Right lobe of liver (tissue), 6 donors: ENCODE data around the gene PIK3C2G. TPM values are rescaled to one million over a fixed set of nuclear protein-coding genes. Genes with fewer than 3 reads are reported as not detected.

Experiments used
- ATAC-seq, 4 donors: fragments of 200-7000 bp; cut with Tn5 transposase; one replicate each; pipeline ENCODE4 v1.9.1; 2020; ENCODE audit warnings: mild to moderate bottlenecking in 4 of 4, moderate library complexity in 4 of 4
- DNase-seq, 3 donors: peaks; one replicate each; pipeline ENCODE4 v3.0.0-alpha.2; 2020
- H3K27ac ChIP-seq, 3 donors: fragments of 200-600 bp; one replicate each; pipeline ENCODE4 v1.8.0; 2022
- H3K27me3 ChIP-seq, 2 donors: fragments of 200-600 bp; one replicate each; pipeline ENCODE4 v1.8.0; 2022
- H3K36me3 ChIP-seq, 4 donors: fragments of 200-600 bp; sonication (generic) in 1 of 4; one replicate each; pipeline versions ENCODE4 v1.5.1 to v1.8.0; 2017 to 2022; ENCODE audit warnings: control low read depth in 1 of 4
- H3K4me1 ChIP-seq, 4 donors: fragments of 200-600 bp; sonication (generic) in 1 of 4; one replicate each; pipeline versions ENCODE4 v1.5.1 to v1.8.0; 2017 to 2022; ENCODE audit warnings: control low read depth in 1 of 4
- H3K4me3 ChIP-seq, 3 donors: fragments of 200-600 bp; one replicate each; pipeline ENCODE4 v1.8.0; 2022
- H3K9me3 ChIP-seq, 4 donors: fragments of 200-600 bp; sonication (generic) in 1 of 4; one replicate each; pipeline versions ENCODE4 v1.5.1 to v1.8.0; 2017 to 2022; ENCODE audit warnings: control low read depth in 1 of 4
- CTCF ChIP-seq, 4 donors: fragments of 200-600 bp in 3 of 4; fragments of 450-650 bp in 1 of 4; IDR thresholded peaks; one replicate each; pipeline versions ENCODE4 v1.5.1 to v1.8.0; 2016 to 2022; ENCODE audit warnings: antibody characterized with exemption in 4 of 4, mild to moderate bottlenecking in 2 of 4
- POLR2A ChIP-seq: fragments of 450-650 bp; IDR thresholded peaks from one replicate; pipeline ENCODE4 v1.6.1; 2017; ENCODE audit warnings: antibody characterized with exemption, mild to moderate bottlenecking
- intact Hi-C, 2 donors: fragments of 100-400 bp; cut with DNase I; formaldehyde crosslinking; loops; one replicate each; pipeline versions ENCODE4 v1.11.2 to v1.14.1; 2022
- total RNA-seq, 6 experiments: library from RNA; depleted of rRNA in 2 of 6; stranded (reverse); fragments of >200 nt in 2 of 6; fragmentation: NEBNext Ultra II Directional in 3 of 6; extraction: Animal tissue kit (Norgen Biotek cat#: 25700) in 3 of 6; gene quantifications; one replicate each; pipeline versions ENCODE4 v1.1.0 to v1.2.4, GENCODE V29; 2016 to 2023
- donor health status: DM: no; HTN: yes; CAD: no.
- donor health status: DM: no; HTN: no; CAD: no.
- donor health status: DM: no; HTN: no; CAD: no.
- donor health status: DM: no; HTN: yes; CAD: no.
- donor health status: DM: no; HTN: yes; CAD: no.

PIK3C2G gene
- total RNA-seq, 6 experiments from 2014 or later, result 12.5 to 30.5 (median 24.8) TPM

- Histone ChIP-seq H3K4me1 (no peaks in the 10 kb centered on the region), H3K9me3 (no peaks in the 10 kb centered on the region), H3K27ac (no peak overlapping the region), H3K36me3 (no peaks in the 10 kb centered on the region), H3K27me3 (no peaks in the 10 kb centered on the region), H3K4me3 (no peak overlapping the region)
- DNase-seq (no peak), ATAC-seq (no peak)
- intact Hi-C loops, result no loop called here
- TF ChIP-seq CTCF (IDR thresholded peaks at IDR 0.05) (no peak), POLR2A (no peak)
These were observed 435.8 kb downstream of the PIK3C2G start for GRCh38 chr12:18696971-18697602.

Other genes starting within 250 kb of the PIK3C2G start
- under 1 TPM in 3 of 6 experiments, not detected in 3; 0.33 to 0.56 (median 0.43) TPM for gene RERGL, start 171.3 kb upstream of the PIK3C2G start, total RNA-seq